Esophagus squamous epithelium (tissue), 5 donors: Measurements from ENCODE around the gene CABLES1. TPM values are rescaled to one million over a fixed set of nuclear protein-coding genes. Genes with fewer than 3 reads are reported as not detected.
A peak's percentile ranks its signal among the peaks of the same experiment; 100 is the strongest.
"Not testable (repeated sequence)": the region's sequence is repeated elsewhere in the genome, so short reads cannot be mapped to it uniquely, and the experiment has no call there.

Source experiments
- DNase-seq: peaks from one replicate; lab custom pipeline; 2025; lab: John Stamatoyannopoulos, UW
- H3K27ac ChIP-seq, 4 donors: fragments of 200-600 bp; sonication (generic); one replicate each; pipeline ENCODE4 v1.5.1; 2016 to 2019; ENCODE audit warnings: mild to moderate bottlenecking in 1 of 4
- H3K27me3 ChIP-seq, 4 donors: fragments of 200-600 bp; sonication (generic); 1 replicate in 3 of 4; 2 replicates in 1 of 4; pipeline versions ENCODE4 v1.5.1 to v1.6.0; 2017 to 2021; ENCODE audit warnings: antibody characterized with exemption in 1 of 4
- H3K36me3 ChIP-seq, 3 donors: fragments of 200-600 bp; sonication (generic); one replicate each; pipeline ENCODE4 v1.5.1; 2016 to 2019
- H3K4me1 ChIP-seq, 3 donors: fragments of 200-600 bp; sonication (generic); one replicate each; pipeline ENCODE4 v1.5.1; 2017 to 2019
- H3K4me3 ChIP-seq, 4 donors: fragments of 200-600 bp; sonication (generic); 1 replicate in 3 of 4; 2 replicates in 1 of 4; pipeline ENCODE4 v1.5.1; 2016 to 2019; ENCODE audit warnings: mild to moderate bottlenecking in 2 of 4, moderate library complexity in 1 of 4
- H3K9me3 ChIP-seq, 3 donors: fragments of 200-600 bp; sonication (generic); one replicate each; pipeline ENCODE4 v1.5.1; 2016 to 2019
- CTCF ChIP-seq, 6 experiments: fragments of 450-650 bp in 4 of 6; fragments of 200-600 bp in 2 of 6; sonication (generic) in 2 of 6; IDR thresholded peaks; one replicate each; pipeline ENCODE4 v1.5.1; 2016 to 2019; ENCODE audit warnings: antibody characterized with exemption in 6 of 6, mild to moderate bottlenecking in 4 of 6, moderate library complexity in 4 of 6
- POLR2A ChIP-seq, 4 donors: fragments of 450-650 bp; IDR thresholded peaks; one replicate each; pipeline ENCODE4 v1.6.1; 2017; ENCODE audit warnings: antibody characterized with exemption in 4 of 4, mild to moderate bottlenecking in 4 of 4, moderate library complexity in 3 of 4
- WGBS, 2 donors: methylation state at CpG; one replicate each; pipeline ENCODE4 v1.1.5; 2018; 5-methylcytosine and 5-hydroxymethylcytosine counted together
- intact Hi-C: fragments of 100-400 bp; cut with DNase I; formaldehyde crosslinking; loops from one replicate; pipeline ENCODE4 v1.15.0; 2022
- total RNA-seq, 4 donors: library from RNA; depleted of rRNA; stranded (reverse); fragments of >200 nt; gene quantifications; one replicate each; pipeline ENCODE4 v1.1.0, GENCODE V29; 2016
- donor health status: DM: yes; HTN: yes; CAD: no.

CABLES1 gene
- total RNA-seq, 4 donors from 2014 or later: 4.4 to 9.9 (median 8.5) TPM

GRCh38 chr18:23093772-23094171 lies 41.5 kb upstream of the CABLES1 start:
- H3K27me3 ChIP-seq: peaks cover 0 to 7% (median 0%) of the 10 kb centered on the region in 4 donors
- H3K36me3 ChIP-seq: no peaks in the 10 kb centered on the region
- TF ChIP-seq CTCF (IDR thresholded peaks at IDR 0.05) (no peak), POLR2A (IDR thresholded peaks at IDR 0.05) (no peak)
- WGBS, 2 donors: 93 to 100% methylated on average over 4 of the region's 9 CpGs
- no peak overlapping the region for H3K27ac ChIP-seq
- no peak for DNase-seq
- H3K9me3 ChIP-seq: no peaks in the 10 kb centered on the region
- H3K4me3 ChIP-seq: no peak overlapping the region
- H3K4me1 ChIP-seq: no peaks in the 10 kb centered on the region
- intact Hi-C loops: no loop called here

DNA sequence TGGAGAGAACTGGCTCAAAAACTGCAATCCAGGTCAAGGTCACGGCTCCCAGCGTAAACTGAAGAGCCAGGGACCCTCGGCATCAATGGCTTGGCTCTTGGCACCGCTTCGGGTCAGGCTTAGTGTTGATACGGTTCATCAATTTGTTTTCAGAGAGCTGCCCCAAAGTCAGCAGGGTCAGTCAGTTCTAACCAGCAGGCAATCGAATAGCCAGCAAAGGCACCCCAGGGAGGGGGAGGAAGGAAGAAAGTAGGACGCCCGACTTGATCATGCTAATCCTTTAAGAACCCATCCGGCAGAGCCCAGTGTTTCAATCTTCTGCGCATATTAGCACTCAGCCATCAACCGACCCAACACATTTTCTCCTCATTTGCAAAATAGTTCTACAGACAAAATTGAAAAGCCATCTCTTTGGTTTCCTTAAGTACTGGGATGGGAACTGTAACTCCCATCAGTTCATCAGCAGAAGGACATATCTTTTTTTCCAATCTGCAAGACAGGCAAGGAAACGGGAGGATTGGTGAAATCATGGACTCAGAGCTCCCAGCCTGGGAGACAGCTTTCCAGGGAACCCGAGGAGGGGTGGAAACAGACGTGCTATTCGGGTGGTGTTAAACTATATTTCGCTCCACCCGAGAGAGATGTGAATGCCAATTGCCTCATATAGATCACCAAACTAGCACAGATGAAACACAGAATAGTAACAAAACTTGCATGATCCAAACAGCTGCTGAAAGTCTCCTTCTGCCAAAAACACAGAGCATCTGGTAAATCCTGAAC lies 40.7 kb upstream of the CABLES1 start:
- Histone ChIP-seq H3K4me1 (peaks cover 0 to 5% (median 0%) of the 10 kb centered on the region in 3 donors), H3K36me3 (no peaks in the 10 kb centered on the region), H3K9me3 (no peaks in the 10 kb centered on the region), H3K4me3 (no peak overlapping the region), H3K27ac (no peak overlapping the region), H3K27me3 (peaks cover 0 to 7% (median 0%) of the 10 kb centered on the region in 4 donors)
- intact Hi-C loops: no loop called here
- no peak for DNase-seq
- TF ChIP-seq CTCF (IDR thresholded peaks at IDR 0.05): no peak
- no peak for TF ChIP-seq POLR2A (IDR thresholded peaks at IDR 0.05)
- WGBS, 2 donors: 52 to 53% methylated on average over 18 of the region's 18 CpGs

- no peaks in the 10 kb centered on the region for H3K36me3 ChIP-seq
- H3K9me3 ChIP-seq: no peaks in the 10 kb centered on the region
- 79 to 88% methylated on average over 6 of the region's 6 CpGs for WGBS, 2 donors
- H3K4me1 ChIP-seq: peaks cover 0 to 5% (median 0%) of the 10 kb centered on the region in 3 donors
- no peak for DNase-seq
- no peak overlapping the region for H3K27ac ChIP-seq
- peaks cover 0 to 7% (median 0%) of the 10 kb centered on the region in 4 donors for H3K27me3 ChIP-seq
- TF ChIP-seq CTCF (IDR thresholded peaks at IDR 0.05) (no peak), POLR2A (IDR thresholded peaks at IDR 0.05) (no peak)
- intact Hi-C loops: no loop called here
- H3K4me3 ChIP-seq: no peak overlapping the region
Measured at GRCh38 chr18:23095463-23095862, 39.8 kb upstream of the CABLES1 start.

DNA sequence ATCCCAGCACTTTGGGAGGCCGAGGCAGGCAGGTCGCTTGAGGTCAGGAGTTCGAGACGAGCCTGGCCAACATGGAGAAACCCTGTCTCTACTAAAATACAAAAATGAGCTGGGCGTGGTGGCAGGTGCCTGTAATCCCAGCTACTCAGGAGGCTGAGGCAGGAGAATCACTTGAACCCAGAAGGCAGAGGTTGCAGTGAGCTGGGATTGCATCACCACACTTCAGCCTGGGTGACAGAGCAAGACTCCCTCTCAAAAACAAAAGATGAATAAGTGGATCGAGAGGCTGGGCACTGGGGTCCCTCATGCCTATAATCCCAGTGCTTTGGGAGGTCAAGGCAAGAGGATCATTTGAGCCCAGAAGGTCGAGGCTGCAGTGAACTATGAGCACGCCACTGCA lies 38.3 kb upstream of the CABLES1 start:
- H3K4me3 ChIP-seq, H3K4me1 ChIP-seq, H3K9me3 ChIP-seq, intact Hi-C loops, H3K27me3 ChIP-seq, DNase-seq, H3K36me3 ChIP-seq, H3K27ac ChIP-seq: not testable (repeated sequence)
- WGBS, 2 donors: 93 to 96% methylated on average over 4 to 5 of the region's 8 CpGs

- intact Hi-C loops: no loop called here
- H3K27me3 ChIP-seq: peaks cover 0 to 7% (median 0%) of the 10 kb centered on the region in 4 donors
- peaks cover 0 to 5% (median 0%) of the 10 kb centered on the region in 3 donors for H3K4me1 ChIP-seq
- TF ChIP-seq POLR2A (IDR thresholded peaks at IDR 0.05): no peak
- TF ChIP-seq CTCF (IDR thresholded peaks at IDR 0.05): no peak
- H3K36me3 ChIP-seq: no peaks in the 10 kb centered on the region
- WGBS, 2 donors: 56 to 85% methylated on average over 4 to 5 of the region's 5 CpGs
- no peak overlapping the region for H3K4me3 ChIP-seq
- peak overlapping the region in 3 of 4 donors; percentile 13 to 59 (median 35) for H3K27ac ChIP-seq
- DNase-seq: no peak
- no peaks in the 10 kb centered on the region for H3K9me3 ChIP-seq
Measured at GRCh38 chr18:23099621-23100020, 35.7 kb upstream of the CABLES1 start.
